Left ventricle myocardium inferior (tissue), 1 donor: Measurements from ENCODE around the gene PPIF. TPM values are rescaled to one million over a fixed set of nuclear protein-coding genes. Genes with fewer than 3 reads are reported as not detected.

ENCODE experiments used
- DNase-seq: peaks from one replicate; pipeline ENCODE4 v3.0.0-alpha.2; 2020
- H3K27ac ChIP-seq: fragments of 200-600 bp; replicated peaks from 2 replicates; pipeline ENCODE4 v1.8.0; 2021
- H3K27me3 ChIP-seq: fragments of 200-600 bp; 2 replicates; pipeline ENCODE4 v1.8.0; 2021; ENCODE audit warnings: low read depth
- H3K36me3 ChIP-seq: fragments of 200-600 bp; 2 replicates; pipeline ENCODE4 v1.8.0; 2021
- H3K4me1 ChIP-seq: fragments of 200-600 bp; 2 replicates; pipeline ENCODE4 v1.8.0; 2021
- H3K4me3 ChIP-seq: fragments of 200-600 bp; 2 replicates; pipeline ENCODE4 v1.8.0; 2021; ENCODE audit warnings: mild to moderate bottlenecking, moderate library complexity
- H3K9me3 ChIP-seq: fragments of 200-600 bp; replicated peaks from 2 replicates; pipeline ENCODE4 v1.8.0; 2021
- CTCF ChIP-seq: fragments of 200-600 bp; IDR thresholded peaks from 2 replicates; pipeline ENCODE4 v1.8.0; 2021; ENCODE audit warnings: antibody characterized with exemption, mild to moderate bottlenecking, borderline replicate concordance
- intact Hi-C: fragments of 100-400 bp; cut with micrococcal nuclease; formaldehyde crosslinking; loops from one replicate; pipeline ENCODE4 v1.11.0; 2022
- total RNA-seq: library from RNA; stranded (reverse); fragmentation: NEBNext Ultra II Directional; extraction: Animal tissue kit (Norgen Biotek cat#: 25700); gene quantifications from one replicate; pipeline ENCODE4 v1.2.1, GENCODE V29; 2021
- donor health status: DM: no; HTN: yes; CAD: no; lungs with severe emphysema.

PPIF gene
- total RNA-seq, 1 donor from 2014 or later: 150 TPM

GRCh38 chr10:79345241-79346011, 1.8 kb upstream of the PPIF start:
- H3K27me3 ChIP-seq: no peaks in the 10 kb centered on the region
- H3K4me1 ChIP-seq: peaks cover 64% of the 10 kb centered on the region
- no peak for TF ChIP-seq CTCF
- H3K36me3 ChIP-seq: peaks cover 19% of the 10 kb centered on the region
- no peaks in the 10 kb centered on the region for H3K9me3 ChIP-seq
- DNase-seq: no peak
- no peak overlapping the region for H3K27ac ChIP-seq
- no peak overlapping the region for H3K4me3 ChIP-seq
- intact Hi-C loops: no loop called here

GRCh38 chr10:79346012-79346340, 1.3 kb upstream of the PPIF start:
- H3K27me3 ChIP-seq: no peaks in the 10 kb centered on the region
- H3K36me3 ChIP-seq: peaks cover 24% of the 10 kb centered on the region
- no peaks in the 10 kb centered on the region for H3K9me3 ChIP-seq
- no peak for TF ChIP-seq CTCF
- intact Hi-C loops: no loop called here
- H3K4me1 ChIP-seq: peaks cover 62% of the 10 kb centered on the region
- H3K27ac ChIP-seq: no peak overlapping the region
- H3K4me3 ChIP-seq: no peak overlapping the region
- DNase-seq: no peak

GRCh38 chr10:79346388-79347225, 662 bp upstream of the PPIF start:
- intact Hi-C loops: no loop called here
- peak overlapping the region; percentile 91 for H3K4me3 ChIP-seq
- peaks cover 31% of the 10 kb centered on the region for H3K36me3 ChIP-seq
- H3K27ac ChIP-seq: peak overlapping the region; percentile 95
- H3K9me3 ChIP-seq: no peaks in the 10 kb centered on the region
- H3K27me3 ChIP-seq: no peaks in the 10 kb centered on the region
- no peak for DNase-seq
- no peak for TF ChIP-seq CTCF
- H3K4me1 ChIP-seq: peaks cover 56% of the 10 kb centered on the region

- Histone ChIP-seq H3K27me3 (no peaks in the 10 kb centered on the region), H3K9me3 (no peaks in the 10 kb centered on the region), H3K4me1 (peaks cover 43% of the 10 kb centered on the region), H3K36me3 (peaks cover 45% of the 10 kb centered on the region), H3K4me3 (peak overlapping the region; percentile 91), H3K27ac (peak overlapping the region; percentile 95)
- DNase-seq: peak; percentile 75
- no peak for TF ChIP-seq CTCF
- intact Hi-C loops: no loop called here
These were observed 798 bp downstream of the PPIF start for GRCh38 chr10:79347894-79348639.

GRCh38 chr10:79348640-79348988, 1.3 kb downstream of the PPIF start:
- intact Hi-C loops: no loop called here
- DNase-seq: no peak

More at GRCh38 chr10:79348640-79348988, 1.3 kb downstream of the PPIF start:
- Histone ChIP-seq H3K4me1 (peaks cover 43% of the 10 kb centered on the region), H3K4me3 (peak overlapping the region; percentile 91), H3K27me3 (no peaks in the 10 kb centered on the region), H3K27ac (peak overlapping the region; percentile 95), H3K36me3 (peaks cover 51% of the 10 kb centered on the region), H3K9me3 (no peaks in the 10 kb centered on the region)
- TF ChIP-seq CTCF: no peak
